ENCODE results near the gene MRI1. TPM values are rescaled to one million over a fixed set of nuclear protein-coding genes. Genes with fewer than 3 reads are reported as not detected.
A peak's percentile ranks its signal among the peaks of the same experiment; 100 is the strongest.

The MRI1 gene
- polyA plus RNA-seq, 3 donors = 3.8 to 48.9 (median 4.4) TPM

- no peak overlapping the region for H3K4me3 Mint-ChIP-seq
- no peak overlapping the region for H3K4me2 ChIP-seq (replicated peaks; ENCODE audit: extremely low read depth, low read length, poor library complexity, severe bottlenecking)
These were observed 20.1 kb upstream of the MRI1 start for GRCh38 chr19:13744174-13744573.

GRCh38 chr19:13747098-13747453 lies 17.2 kb upstream of the MRI1 start:
- DNase-seq = no peak
- H3K4me1 ChIP-seq (ENCODE audit: control insufficient read depth in 1 of 2, insufficient read depth in 2 of 2, low read length in 2 of 2) = peaks cover 18 to 19% of the 10 kb centered on the region in 2 donors
- peaks cover 0 to 3% of the 10 kb centered on the region in 2 donors for H3K9me3 ChIP-seq (replicated peaks in 1 of 2; ENCODE audit: control insufficient read depth in 1 of 2, insufficient read depth in 1 of 2, low read length in 2 of 2)
- peaks cover 32% of the 10 kb centered on the region for H3K79me2 ChIP-seq (ENCODE audit: insufficient read depth, low read length)
- intact Hi-C loops (cut with micrococcal nuclease) = loop anchor here in 1 of 2 donors (2.0 kb wide), 1 partner anchor 16 kb away; no protein-coding TSS in a partner anchor
- WGBS (ENCODE audit: insufficient coverage) = 95% methylated on average over 3 of the region's 8 CpGs
- peaks cover 3 to 14% of the 10 kb centered on the region in 2 donors for H3K36me3 ChIP-seq (replicated peaks in 1 of 2; ENCODE audit: control insufficient read depth in 1 of 2, insufficient read depth in 2 of 2, low read length in 2 of 2)
- H3K27me3 ChIP-seq (ENCODE audit: control insufficient read depth in 2 of 2, insufficient read depth in 2 of 2, low read length in 2 of 2) = no peaks in the 10 kb centered on the region
- peak overlapping the region in 1 of 3 experiments; percentile 96 for H3K4me3 ChIP-seq (replicated peaks in 1 of 3; ENCODE audit: low read depth in 2 of 3, low read length in 3 of 3)
- TF ChIP-seq CTCF (IDR thresholded peaks at IDR 0.05) = no peak
- Mint-ChIP-seq H3K4me3 (peak overlapping the region in 1 of 2 donors; percentile 59), H3K36me3 (peaks cover 0 to 19% of the 10 kb centered on the region in 2 donors), H3K27me3 (ENCODE audit: low read depth in 3 of 3) (no peaks in the 10 kb centered on the region), H3K4me1 (peaks cover 15% of the 10 kb centered on the region), H3K9me3 (peaks cover 0 to 5% (median 1%) of the 10 kb centered on the region in 7 donors), H3K27ac (peak overlapping the region in 6 of 7 donors; percentile 42 to 90 (median 80))
- H2AFZ ChIP-seq (ENCODE audit: insufficient read depth, low read depth, low read length, poor library complexity, severe bottlenecking) = peak overlapping the region; percentile 65
- no peak overlapping the region for H3K27ac ChIP-seq (ENCODE audit: low read depth in 1 of 2, low read length in 2 of 2)
- H3K9ac ChIP-seq (ENCODE audit: insufficient read depth, low read length, poor library complexity, severe bottlenecking) = no peak overlapping the region
- H4K20me1 ChIP-seq (ENCODE audit: insufficient read depth, low read length) = no peaks in the 10 kb centered on the region
- peak overlapping the region; percentile 96 for H3K4me2 ChIP-seq (replicated peaks; ENCODE audit: extremely low read depth, low read length, poor library complexity, severe bottlenecking)

More at GRCh38 chr19:13744174-13744573, 20.1 kb upstream of the MRI1 start:
- Mint-ChIP-seq H3K4me1 (peaks cover 13% of the 10 kb centered on the region), H3K9me3 (peaks cover 0 to 4% (median 2%) of the 10 kb centered on the region in 7 donors), H3K27ac (peak overlapping the region in 3 of 7 donors; percentile 30 to 50 (median 43)), H3K36me3 (peaks cover 6 to 8% of the 10 kb centered on the region in 2 donors), H3K27me3 (ENCODE audit: low read depth in 3 of 3) (peaks cover 0 to 2% (median 0%) of the 10 kb centered on the region in 3 donors)
- peak in 1 of 3 donors; percentile 34 for DNase-seq
- no peak overlapping the region for H3K4me3 ChIP-seq (replicated peaks in 1 of 3; ENCODE audit: low read depth in 2 of 3, low read length in 3 of 3)
- H3K27ac ChIP-seq (ENCODE audit: low read depth in 1 of 2, low read length in 2 of 2) = no peak overlapping the region
- peaks cover 15% of the 10 kb centered on the region for H3K79me2 ChIP-seq (ENCODE audit: insufficient read depth, low read length)
- H3K9ac ChIP-seq (ENCODE audit: insufficient read depth, low read length, poor library complexity, severe bottlenecking) = no peak overlapping the region
- intact Hi-C loops (cut with micrococcal nuclease) = no loop called here
- no peaks in the 10 kb centered on the region for H3K36me3 ChIP-seq (replicated peaks in 1 of 2; ENCODE audit: control insufficient read depth in 1 of 2, insufficient read depth in 2 of 2, low read length in 2 of 2)
- H2AFZ ChIP-seq (ENCODE audit: insufficient read depth, low read depth, low read length, poor library complexity, severe bottlenecking) = no peak overlapping the region
- no peaks in the 10 kb centered on the region for H4K20me1 ChIP-seq (ENCODE audit: insufficient read depth, low read length)
- peaks cover 0 to 3% of the 10 kb centered on the region in 2 donors for H3K9me3 ChIP-seq (replicated peaks in 1 of 2; ENCODE audit: control insufficient read depth in 1 of 2, insufficient read depth in 1 of 2, low read length in 2 of 2)
- no peaks in the 10 kb centered on the region for H3K27me3 ChIP-seq (ENCODE audit: control insufficient read depth in 2 of 2, insufficient read depth in 2 of 2, low read length in 2 of 2)
- H3K4me1 ChIP-seq (ENCODE audit: control insufficient read depth in 1 of 2, insufficient read depth in 2 of 2, low read length in 2 of 2) = peaks cover 16 to 17% of the 10 kb centered on the region in 2 donors
- no peak for TF ChIP-seq CTCF (IDR thresholded peaks at IDR 0.05)
